ACC112 (cell line): ENCODE measurements around the gene MPG.

Source experiments
- H2AFZ ChIP-seq: fragments of 200-600 bp; sonication (generic); one replicate; pipeline ENCODE4 v1.6.0; 2017; ENCODE audit warnings: antibody characterized with exemption, low read length; ENCODE audit not compliant: unreplicated experiment
- H3K27ac ChIP-seq: fragments of 200-600 bp; sonication (generic); 2 replicates; pipeline ENCODE4 v1.5.1; 2014; ENCODE audit warnings: low read depth, mild to moderate bottlenecking, antibody characterized with exemption, low read length, moderate library complexity
- H3K27me3 ChIP-seq: fragments of 200-600 bp; sonication (generic); 2 replicates; pipeline ENCODE4 v1.6.1; 2014; ENCODE audit warnings: mild to moderate bottlenecking, antibody characterized with exemption, low read length, moderate library complexity, mixed read lengths; ENCODE audit not compliant: insufficient read depth
- H3K36me3 ChIP-seq: fragments of 200-600 bp; sonication (generic); 2 replicates; pipeline ENCODE4 v1.6.1; 2016; ENCODE audit warnings: mild to moderate bottlenecking, antibody characterized with exemption, low read length, moderate library complexity, mixed read lengths; ENCODE audit not compliant: insufficient read depth
- H3K4me1 ChIP-seq: fragments of 200-600 bp; sonication (generic); one replicate; pipeline ENCODE4 v1.6.1; 2016; ENCODE audit warnings: low read length, mixed read lengths; ENCODE audit not compliant: insufficient read depth, unreplicated experiment, control insufficient read depth
- H3K4me3 ChIP-seq: fragments of 200-600 bp; sonication (generic); 2 replicates; pipeline ENCODE4 v1.5.1; 2014; ENCODE audit warnings: mild to moderate bottlenecking, low read depth, low read length
- H3K79me2 ChIP-seq: fragments of 200-600 bp; sonication (generic); one replicate; pipeline ENCODE4 v1.6.0; 2016; ENCODE audit warnings: low read length; ENCODE audit not compliant: control insufficient read depth, unreplicated experiment, insufficient read depth

Gene MPG

DNA sequence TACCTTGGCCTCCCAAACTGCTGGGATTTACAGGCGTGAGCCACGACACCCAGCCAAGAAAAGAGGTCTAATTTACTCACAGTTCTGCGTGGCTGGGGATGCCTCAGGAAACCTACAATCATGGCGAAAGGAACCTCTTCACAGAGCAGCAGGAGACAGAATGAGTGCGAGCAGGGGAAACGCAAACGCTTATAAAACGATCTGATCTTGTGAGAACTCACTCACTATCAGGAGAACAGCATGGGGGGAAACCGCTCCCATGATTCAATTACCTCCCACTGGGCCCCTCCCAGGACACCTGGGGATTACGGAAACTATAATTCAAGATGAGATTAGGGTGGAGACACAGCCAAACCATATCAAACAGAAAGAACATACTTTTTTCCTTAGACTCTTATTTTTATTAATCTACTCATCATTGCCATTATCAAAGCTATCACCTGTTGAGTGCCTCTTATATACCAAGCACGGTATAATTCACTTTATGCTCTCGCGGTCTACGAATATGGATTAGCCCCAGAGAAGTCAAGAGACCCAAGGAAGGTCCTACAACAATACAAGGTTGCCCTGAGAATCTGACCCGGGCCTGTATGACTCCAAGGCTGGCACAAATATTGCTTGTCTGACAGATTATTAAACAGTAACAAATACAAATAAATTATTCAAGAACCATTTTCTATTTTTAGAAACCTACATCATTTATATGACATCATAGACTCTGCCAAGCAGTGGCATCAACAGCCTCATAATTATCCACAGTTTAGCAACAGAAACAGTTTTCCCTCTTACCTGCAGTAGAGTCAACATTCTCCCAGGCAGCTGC is 27.0 kb upstream of the MPG start:
- Histone ChIP-seq H3K27me3 (no peaks in the 10 kb centered on the region), H3K36me3 (peaks cover 9% of the 10 kb centered on the region), H2AFZ (no peak overlapping the region), H3K4me1 (peaks cover 5% of the 10 kb centered on the region), H3K79me2 (peaks cover 22% of the 10 kb centered on the region), H3K4me3 (no peak overlapping the region; the same call in 1 of the 2 replicates), H3K27ac (no peak overlapping the region)

DNA sequence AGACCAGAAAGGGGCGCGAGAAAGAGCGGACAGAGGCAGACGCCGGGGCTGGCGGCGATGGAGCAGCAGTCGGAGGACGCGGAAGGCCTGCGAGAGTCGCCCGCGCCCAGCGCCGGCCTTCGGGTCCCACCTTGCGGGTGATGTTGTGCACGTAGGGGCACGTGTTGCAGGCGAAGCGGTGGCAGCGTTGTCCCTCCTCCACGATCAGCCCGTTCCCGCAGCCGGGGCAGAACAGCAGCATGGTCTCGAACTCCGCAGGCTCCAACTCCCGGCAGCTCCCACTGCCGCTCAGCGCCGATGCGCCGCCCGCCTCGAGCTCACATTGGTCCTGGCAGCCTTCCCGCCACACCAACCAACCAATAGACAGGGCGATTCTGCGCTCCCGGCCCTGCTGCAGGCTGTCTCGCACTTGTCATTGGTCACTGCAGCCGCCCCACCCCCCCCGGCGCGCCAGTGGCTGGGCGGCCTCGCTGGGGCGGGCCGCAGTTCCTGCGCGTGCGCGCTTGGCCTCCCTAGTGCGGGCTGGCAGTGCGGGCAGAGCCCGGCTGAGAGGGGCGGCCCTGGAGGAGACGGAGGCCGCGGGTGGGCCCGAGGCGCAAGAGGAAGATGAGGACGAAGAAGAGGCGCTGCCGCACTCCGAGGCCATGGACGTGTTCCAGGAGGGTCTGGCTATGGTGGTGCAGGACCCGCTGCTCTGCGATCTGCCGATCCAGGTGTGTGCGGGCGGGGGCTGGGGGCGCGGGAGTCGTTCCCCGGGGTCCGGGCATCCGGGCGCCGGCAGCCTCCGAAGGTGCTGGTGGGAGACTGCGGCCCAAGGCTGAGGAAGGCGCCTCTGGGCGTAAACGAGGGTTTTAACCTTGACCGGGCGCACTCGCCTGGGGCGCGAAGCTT is 24.4 kb upstream of the MPG start, which contains the start of the genes POLR3K and SNRNP25:
Gene POLR3K (minus strand): TSS at position 263 of the 891 bp plus-strand sequence. CDS start 22 bp downstream, at position 241.
Gene SNRNP25 (plus strand): TSS at position 483 of the 891 bp plus-strand sequence. CDS start 189 bp downstream, at position 672.
- Histone ChIP-seq H3K4me1 (peaks cover 9% of the 10 kb centered on the region), H3K27me3 (no peaks in the 10 kb centered on the region), H3K4me3 (peak within 1 kb of the TSS; percentile 85), H3K36me3 (peaks cover 27% of the 10 kb centered on the region), H3K27ac (peak within 1 kb of the TSS; percentile 28; the same call in 1 of the 2 replicates), H2AFZ (peak within 1 kb of the TSS; percentile 54), H3K79me2 (peaks cover 22% of the 10 kb centered on the region)

DNA sequence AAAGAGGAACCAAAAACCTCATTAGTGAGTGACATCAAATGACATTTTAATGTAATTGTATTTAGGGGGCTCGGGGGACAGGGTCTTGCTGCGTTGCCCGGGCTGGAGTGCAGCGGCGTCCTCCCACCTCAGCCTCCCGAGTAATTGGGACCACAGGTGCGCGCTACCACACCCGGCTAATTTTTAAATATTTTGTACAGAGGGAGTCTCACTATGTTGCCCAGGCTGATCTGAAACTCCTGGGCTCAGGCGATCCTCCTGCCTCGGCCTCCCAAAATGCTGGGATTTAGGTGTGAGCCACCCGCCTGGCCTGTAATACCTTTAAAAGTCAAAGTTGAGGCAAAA is 23.8 kb upstream of the MPG start:
- H3K27me3 ChIP-seq: no peaks in the 10 kb centered on the region
- no peak overlapping the region for H3K27ac ChIP-seq
- peak overlapping the region; percentile 85 for H3K4me3 ChIP-seq
- H2AFZ ChIP-seq: peak overlapping the region; percentile 46
- peaks cover 22% of the 10 kb centered on the region for H3K79me2 ChIP-seq
- H3K36me3 ChIP-seq: peaks cover 27% of the 10 kb centered on the region
- peaks cover 9% of the 10 kb centered on the region for H3K4me1 ChIP-seq

DNA sequence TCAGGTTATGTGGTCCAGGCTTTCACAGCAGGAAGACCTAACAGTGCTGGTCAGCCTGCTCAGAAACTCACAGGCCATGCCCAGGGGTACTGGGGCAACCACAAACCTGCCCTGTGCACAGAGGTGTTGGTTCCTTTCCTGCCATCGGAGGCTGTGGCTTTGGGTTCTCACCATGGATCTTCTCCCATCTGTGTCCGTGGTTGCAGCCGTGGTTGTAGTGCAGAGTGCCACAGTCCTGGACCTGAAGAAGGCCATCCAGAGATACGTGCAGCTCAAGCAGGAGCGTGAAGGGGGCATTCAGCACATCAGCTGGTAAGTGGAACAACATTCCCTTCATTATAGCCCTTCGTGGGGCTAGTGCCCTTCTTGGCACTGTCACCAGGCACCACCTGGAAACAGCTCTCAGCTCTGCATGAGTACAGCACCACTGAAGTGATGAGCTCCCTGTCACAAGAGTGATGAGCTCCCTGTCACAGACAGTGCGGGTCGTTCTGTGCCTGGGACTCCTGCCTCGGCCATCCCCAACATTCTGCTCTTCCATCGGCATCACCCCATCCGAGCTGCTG is 22.4 kb upstream of the MPG start:
- peaks cover 9% of the 10 kb centered on the region for H3K4me1 ChIP-seq
- no peaks in the 10 kb centered on the region for H3K27me3 ChIP-seq
- H3K4me3 ChIP-seq: no peak overlapping the region
- peaks cover 31% of the 10 kb centered on the region for H3K36me3 ChIP-seq
- H3K79me2 ChIP-seq: peaks cover 21% of the 10 kb centered on the region
- no peak overlapping the region for H3K27ac ChIP-seq
- H2AFZ ChIP-seq: no peak overlapping the region

DNA sequence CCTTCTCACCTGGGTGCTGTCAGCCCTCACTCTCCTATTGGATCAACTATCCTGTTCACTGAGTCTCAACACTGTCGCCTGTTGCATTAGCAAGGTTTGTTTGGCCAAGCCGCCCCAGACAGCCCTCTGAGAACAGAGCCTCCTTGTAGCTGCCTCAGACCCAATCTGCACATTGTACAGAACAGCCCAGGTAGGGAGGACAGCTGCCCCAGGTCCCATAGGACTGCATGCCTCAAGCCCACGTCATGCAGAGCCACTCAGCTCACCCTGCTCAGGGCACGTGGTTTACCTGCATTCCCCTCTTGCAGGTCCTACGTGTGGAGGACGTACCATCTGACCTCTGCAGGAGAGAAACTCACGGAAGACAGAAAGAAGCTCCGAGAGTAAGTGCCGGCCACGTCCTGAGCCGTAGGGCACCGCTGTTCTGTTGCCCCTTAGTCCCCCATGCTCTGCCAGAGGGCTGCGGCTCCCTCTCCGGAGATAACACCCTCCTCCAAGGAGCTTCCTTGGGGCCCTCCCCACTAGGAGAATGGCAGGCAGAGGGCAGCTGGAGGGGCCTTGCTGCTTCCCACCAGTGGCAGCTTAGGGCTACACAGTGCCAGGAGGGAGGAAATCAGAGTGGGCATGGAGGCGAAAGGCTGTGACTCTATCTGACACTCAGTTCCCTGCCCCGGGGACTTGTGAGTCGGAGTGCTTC is 21.6 kb upstream of the MPG start:
- H3K4me3 ChIP-seq: no peak overlapping the region
- peaks cover 5% of the 10 kb centered on the region for H3K4me1 ChIP-seq
- H3K27ac ChIP-seq: no peak overlapping the region
- peaks cover 13% of the 10 kb centered on the region for H3K79me2 ChIP-seq
- no peak overlapping the region for H2AFZ ChIP-seq
- no peaks in the 10 kb centered on the region for H3K27me3 ChIP-seq
- H3K36me3 ChIP-seq: peaks cover 24% of the 10 kb centered on the region

DNA sequence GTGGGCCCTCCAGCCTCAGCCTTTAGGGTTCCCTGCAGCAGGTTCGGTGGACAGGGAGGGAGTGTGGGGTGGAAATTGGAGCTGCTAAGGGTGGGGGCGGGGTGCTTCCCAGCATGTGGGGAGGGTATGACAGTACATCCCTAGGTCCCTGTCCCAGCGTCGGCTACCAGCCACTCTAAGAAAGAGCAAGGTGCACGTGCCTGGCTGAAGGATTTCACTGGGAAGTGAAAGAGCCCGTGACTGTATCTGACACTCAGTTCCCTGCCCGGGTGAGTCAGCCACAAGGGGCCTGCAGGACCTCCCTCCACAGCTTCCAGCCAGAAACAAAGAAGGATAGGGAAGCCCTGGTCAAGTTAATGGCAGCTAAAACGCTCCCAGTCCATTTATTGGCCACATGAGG is 20.3 kb upstream of the MPG start:
- Histone ChIP-seq H2AFZ (no peak overlapping the region), H3K27me3 (no peaks in the 10 kb centered on the region), H3K4me1 (peaks cover 3% of the 10 kb centered on the region), H3K4me3 (no peak overlapping the region), H3K36me3 (peaks cover 23% of the 10 kb centered on the region; the same call in 1 of the 2 replicates), H3K27ac (peak overlapping the region; percentile 24; the same call in 1 of the 2 replicates), H3K79me2 (peaks cover 7% of the 10 kb centered on the region)

DNA sequence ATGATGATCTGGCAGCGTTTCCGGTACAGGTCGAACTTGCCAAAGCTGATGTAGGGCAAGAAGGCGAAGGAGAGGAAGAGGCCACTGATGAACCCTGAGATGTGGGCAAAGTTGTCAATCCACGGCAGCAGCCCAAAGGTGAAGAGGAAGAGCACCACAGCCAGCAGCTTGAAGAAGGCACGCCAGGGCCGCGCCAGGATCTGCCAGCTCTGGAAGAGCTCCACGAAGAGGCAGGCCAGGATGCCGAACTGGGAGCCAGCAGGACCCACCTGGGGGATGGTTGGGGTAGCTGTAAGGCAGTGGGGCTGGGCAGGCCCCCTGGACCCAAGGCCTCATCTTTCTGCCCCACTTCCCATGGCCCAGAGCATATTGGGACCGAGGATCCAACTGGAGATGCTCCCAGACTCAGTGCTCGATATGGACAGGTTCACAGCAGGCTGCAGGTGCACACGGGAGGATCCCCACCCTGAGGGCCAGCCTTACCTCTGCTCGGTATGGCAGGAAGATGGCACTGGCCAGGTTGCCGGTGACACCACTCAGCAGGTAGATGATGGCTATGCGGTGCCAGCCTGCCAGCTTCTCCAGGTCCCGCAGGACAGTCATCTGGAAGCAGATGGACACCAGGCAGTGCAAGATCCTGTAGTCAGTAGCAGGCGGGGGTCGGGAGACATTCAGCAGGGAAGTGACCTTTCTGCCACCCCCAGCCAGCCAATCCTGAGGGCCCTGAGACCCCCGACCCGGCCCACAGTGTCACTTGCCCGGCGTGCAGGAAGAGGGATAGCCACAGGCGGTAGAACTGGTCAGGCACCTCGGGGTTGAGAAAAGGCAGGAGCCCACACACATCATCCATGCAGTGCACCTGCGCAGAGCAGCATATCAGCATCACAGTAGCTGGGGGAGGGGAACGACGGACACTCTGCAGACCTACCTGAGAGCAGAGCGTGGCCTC is 19.3 kb upstream of the MPG start:
- H2AFZ ChIP-seq: no peak overlapping the region
- H3K36me3 ChIP-seq: peaks cover 23% of the 10 kb centered on the region; the same call in 1 of the 2 replicates
- no peak overlapping the region for H3K27ac ChIP-seq
- H3K4me3 ChIP-seq: no peak overlapping the region
- peaks cover 3% of the 10 kb centered on the region for H3K4me1 ChIP-seq
- H3K27me3 ChIP-seq: no peaks in the 10 kb centered on the region
- H3K79me2 ChIP-seq: peaks cover 7% of the 10 kb centered on the region

DNA sequence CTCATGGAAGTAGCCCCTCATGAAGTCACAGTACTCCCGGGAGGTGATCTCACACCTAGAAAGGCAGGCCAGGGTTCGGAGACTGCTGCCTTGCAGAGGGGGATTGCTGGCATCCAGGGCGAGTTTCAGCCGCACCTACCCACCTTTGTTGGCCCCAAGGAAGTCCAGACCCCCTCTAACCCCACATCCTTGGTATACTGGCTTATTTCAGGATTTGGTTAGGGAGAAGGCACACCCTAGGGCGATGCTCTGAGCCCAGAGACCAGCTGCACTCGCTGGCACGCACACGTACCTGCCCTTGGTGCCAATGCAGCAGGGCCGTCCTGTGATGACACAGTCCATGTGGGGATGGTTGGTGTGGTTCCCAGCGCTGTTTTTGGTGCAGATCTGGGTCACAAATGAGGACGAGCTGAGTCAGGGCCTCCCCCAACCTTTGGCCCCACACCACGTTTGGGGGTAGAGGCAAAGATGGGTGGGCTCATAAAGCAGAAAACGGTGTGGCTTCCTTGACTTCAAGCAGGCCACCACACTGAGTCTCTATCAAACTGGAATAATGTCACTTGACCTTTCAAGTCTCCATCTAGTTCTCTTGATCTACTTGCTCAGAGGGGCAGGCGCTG is 18.5 kb upstream of the MPG start:
- Histone ChIP-seq H3K27me3 (no peaks in the 10 kb centered on the region), H3K36me3 (peaks cover 23% of the 10 kb centered on the region; the same call in 1 of the 2 replicates), H3K27ac (no peak overlapping the region), H3K4me3 (no peak overlapping the region), H3K79me2 (no peaks in the 10 kb centered on the region), H3K4me1 (peaks cover 3% of the 10 kb centered on the region), H2AFZ (no peak overlapping the region)

DNA sequence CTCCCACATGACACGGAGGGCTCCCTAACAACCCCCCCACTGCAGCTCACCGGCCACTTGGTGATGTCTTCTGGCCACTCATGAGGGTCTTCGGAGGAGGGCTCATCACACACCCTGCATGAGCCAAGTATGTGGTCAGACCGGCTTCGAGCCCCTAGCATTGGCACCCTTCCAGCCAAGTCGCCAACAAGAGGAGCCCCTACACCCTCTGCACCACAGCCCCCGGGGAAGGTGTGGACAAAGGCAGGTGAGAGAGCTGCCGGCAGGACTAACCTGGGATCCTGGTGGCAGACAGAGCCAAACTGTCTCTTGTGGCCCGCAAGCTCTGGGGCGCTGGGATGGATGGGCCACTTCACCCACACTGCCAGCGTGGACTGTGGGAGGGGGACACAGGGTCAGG is 17.9 kb upstream of the MPG start:
- Histone ChIP-seq H3K4me3 (no peak overlapping the region), H3K4me1 (peaks cover 3% of the 10 kb centered on the region), H3K27ac (no peak overlapping the region), H3K36me3 (peaks cover 23% of the 10 kb centered on the region; the same call in 1 of the 2 replicates), H2AFZ (no peak overlapping the region), H3K27me3 (no peaks in the 10 kb centered on the region), H3K79me2 (peaks cover 3% of the 10 kb centered on the region)
